HFFc6 (cell line): ENCODE data around the gene STXBP2. TPM values are rescaled to one million over a fixed set of nuclear protein-coding genes. Genes with fewer than 3 reads are reported as not detected.

Source experiments
- DNase-seq: peaks from one replicate; pipeline ENCODE4 v3.0.0-alpha.2; 2018
- H3K27ac Mint-ChIP-seq: 2 replicates; pipeline ENCODE4 v1.8.0; 2020; ENCODE audit warnings: mild to moderate bottlenecking, mixed read lengths
- H3K27me3 Mint-ChIP-seq: 2 replicates; pipeline ENCODE4 v1.8.0; 2021; ENCODE audit warnings: mild to moderate bottlenecking, moderate library complexity, mixed read lengths; ENCODE audit not compliant: insufficient read depth
- H3K36me3 Mint-ChIP-seq: 2 replicates; pipeline ENCODE4 v1.8.0; 2021; ENCODE audit warnings: low read depth, mixed read lengths
- H3K4me1 Mint-ChIP-seq: 2 replicates; pipeline ENCODE4 v1.8.0; 2020; ENCODE audit warnings: low read depth, mixed read lengths
- H3K4me3 Mint-ChIP-seq: 2 replicates; pipeline ENCODE4 v1.8.0; 2020; ENCODE audit warnings: mild to moderate bottlenecking, moderate library complexity, mixed read lengths
- H3K9me3 Mint-ChIP-seq: 2 replicates; pipeline ENCODE4 v1.8.0; 2020; ENCODE audit warnings: mild to moderate bottlenecking, mixed read lengths
- CTCF ChIP-seq: fragments of 200-600 bp; sonication (generic); IDR thresholded peaks from 2 replicates; pipeline ENCODE4 v1.5.0; 2021; ENCODE audit warnings: antibody characterized with exemption, mild to moderate bottlenecking
- total RNA-seq, 6 experiments: library from RNA; stranded (reverse); fragmentation: NEBNext Ultra II Directional; extraction: Animal tissue kit (Norgen Biotek cat#: 25700); gene quantifications; 2 replicates in 1 of 6; 3 replicates in 5 of 6; pipeline ENCODE4 v1.2.3, GENCODE V29; 2021

Gene STXBP2
- total RNA-seq, 6 experiments from 2014 or later = 1.8 to 6.7 (median 4.4) TPM

GRCh38 chr19:7672522-7672921, 35.6 kb downstream of the STXBP2 start:
- no peak overlapping the region for H3K4me3 Mint-ChIP-seq
- H3K9me3 Mint-ChIP-seq = peaks cover 10% of the 10 kb centered on the region
- DNase-seq = no peak
- no peak overlapping the region for H3K27ac Mint-ChIP-seq
- peaks cover 7% of the 10 kb centered on the region for H3K36me3 Mint-ChIP-seq
- peaks cover 8% of the 10 kb centered on the region for H3K4me1 Mint-ChIP-seq
- no peak for TF ChIP-seq CTCF
- H3K27me3 Mint-ChIP-seq = peaks cover 24% of the 10 kb centered on the region

DNA sequence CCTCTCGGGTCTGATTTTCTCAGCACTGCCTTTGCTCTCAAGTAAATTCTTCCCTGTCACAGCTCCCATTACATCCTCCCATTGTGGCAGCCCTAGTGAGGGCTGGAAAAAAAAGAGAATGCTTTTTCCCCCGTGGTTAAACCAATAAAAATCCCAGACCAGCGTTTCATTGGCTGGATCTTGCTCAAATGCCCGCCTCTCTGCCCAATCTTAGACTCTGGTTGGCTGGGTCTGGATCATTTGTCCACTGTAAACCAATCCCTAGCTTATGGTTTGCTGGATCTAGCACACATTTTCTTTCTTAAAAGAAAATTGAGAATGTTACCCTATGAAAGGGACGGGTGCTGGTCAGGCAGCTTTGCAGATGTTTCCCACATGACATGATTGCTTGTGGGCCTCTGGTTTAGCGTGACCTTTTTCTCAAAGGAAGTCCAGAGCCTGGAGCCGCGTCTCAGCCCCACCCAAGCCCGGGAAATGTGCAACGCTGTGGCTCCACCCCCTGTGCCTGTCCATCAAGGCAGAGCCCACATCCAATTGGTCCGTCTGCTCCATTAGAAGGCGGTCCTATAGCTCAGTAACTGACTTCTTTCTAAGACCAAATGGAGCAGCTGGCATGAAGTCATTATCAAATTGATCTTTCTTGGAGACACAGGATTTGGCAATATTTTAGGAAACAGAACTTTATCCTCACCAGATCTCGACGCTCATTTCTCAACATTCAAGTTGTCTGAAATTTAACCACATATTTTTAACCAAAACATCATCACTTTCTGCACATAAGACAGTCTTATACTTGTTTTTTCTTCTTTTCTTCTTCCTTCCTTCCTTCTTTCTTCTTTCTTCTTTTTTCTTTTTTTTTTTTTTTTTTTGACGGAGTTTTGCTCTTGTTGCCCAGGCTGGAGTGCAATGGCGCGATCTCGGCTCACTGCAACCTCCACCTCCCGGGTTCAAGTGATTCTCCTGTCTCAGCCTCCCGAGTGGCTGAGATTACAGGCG, 37.4 kb downstream of the STXBP2 start:
- DNase-seq = peak; percentile 41

DNA sequence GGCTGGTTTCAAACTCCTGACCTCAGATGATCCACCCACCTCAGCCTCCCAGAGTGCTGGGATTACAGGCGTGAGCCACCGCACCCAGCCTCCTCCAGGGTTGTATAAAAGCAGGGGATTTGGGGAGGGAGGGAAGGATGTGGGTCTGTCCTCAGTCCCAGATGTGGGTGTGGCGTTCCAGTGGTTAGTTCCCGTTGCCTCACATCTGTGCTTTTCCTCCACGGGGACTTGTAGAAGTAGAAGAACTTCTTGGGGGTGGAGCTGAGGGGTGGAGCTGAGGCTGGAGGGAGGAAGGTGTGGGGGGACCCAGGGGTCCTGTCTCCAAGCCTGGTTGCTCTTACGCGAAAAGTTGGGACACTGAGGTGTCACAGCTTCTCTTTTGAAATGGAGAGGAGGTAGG, 39.5 kb downstream of the STXBP2 start:
- DNase-seq = no peak
- Mint-ChIP-seq H3K9me3 (peaks cover 10% of the 10 kb centered on the region), H3K4me1 (peaks cover 14% of the 10 kb centered on the region), H3K36me3 (peaks cover 7% of the 10 kb centered on the region), H3K27ac (no peak overlapping the region), H3K4me3 (no peak overlapping the region), H3K27me3 (peaks cover 13% of the 10 kb centered on the region)
- TF ChIP-seq CTCF = no peak

More for the DNA sequence above, 37.4 kb downstream of the STXBP2 start:
- no peak overlapping the region for H3K27ac Mint-ChIP-seq
- peaks cover 7% of the 10 kb centered on the region for H3K36me3 Mint-ChIP-seq
- TF ChIP-seq CTCF = no peak
- H3K4me1 Mint-ChIP-seq = peaks cover 10% of the 10 kb centered on the region
- H3K9me3 Mint-ChIP-seq = peaks cover 10% of the 10 kb centered on the region
- no peak overlapping the region; the same call in 1 of the 2 replicates for H3K4me3 Mint-ChIP-seq
- peaks cover 22% of the 10 kb centered on the region for H3K27me3 Mint-ChIP-seq

GRCh38 chr19:7676854-7677253, 39.9 kb downstream of the STXBP2 start, which contains the start of gene MCEMP1:
TSS of gene MCEMP1 (plus strand) at chr19:7677090. CDS start at chr19:7677121, 31 bp downstream.
- Mint-ChIP-seq H3K27ac (no peak within 1 kb of the TSS), H3K36me3 (peaks cover 7% of the 10 kb centered on the region), H3K9me3 (peaks cover 10% of the 10 kb centered on the region), H3K4me1 (peaks cover 14% of the 10 kb centered on the region), H3K4me3 (no peak within 1 kb of the TSS), H3K27me3 (peaks cover 13% of the 10 kb centered on the region)
- no peak for DNase-seq
- TF ChIP-seq CTCF = no peak

- Mint-ChIP-seq H3K4me3 (no peak overlapping the region), H3K4me1 (peaks cover 14% of the 10 kb centered on the region), H3K27me3 (peaks cover 15% of the 10 kb centered on the region), H3K27ac (no peak overlapping the region), H3K9me3 (peaks cover 10% of the 10 kb centered on the region), H3K36me3 (peaks cover 11% of the 10 kb centered on the region)
- no peak for DNase-seq
- no peak for TF ChIP-seq CTCF
Measured at GRCh38 chr19:7677669-7678311, 40.9 kb downstream of the STXBP2 start.
